NCI-H2196 treated with DMSO at 0.1 percent for 48 hours (cell line): ENCODE results near the gene SF3A2.
A peak's percentile ranks its signal among the peaks of the same experiment; 100 is the strongest.
"Not testable (repeated sequence)": the region's sequence is repeated elsewhere in the genome, so short reads cannot be mapped to it uniquely, and the experiment has no call there.

Source experiments
- DNase-seq: peaks from one replicate; lab custom pipeline; 2025; ENCODE audit not compliant: unreplicated experiment; lab: John Stamatoyannopoulos, UW

Gene SF3A2

DNA sequence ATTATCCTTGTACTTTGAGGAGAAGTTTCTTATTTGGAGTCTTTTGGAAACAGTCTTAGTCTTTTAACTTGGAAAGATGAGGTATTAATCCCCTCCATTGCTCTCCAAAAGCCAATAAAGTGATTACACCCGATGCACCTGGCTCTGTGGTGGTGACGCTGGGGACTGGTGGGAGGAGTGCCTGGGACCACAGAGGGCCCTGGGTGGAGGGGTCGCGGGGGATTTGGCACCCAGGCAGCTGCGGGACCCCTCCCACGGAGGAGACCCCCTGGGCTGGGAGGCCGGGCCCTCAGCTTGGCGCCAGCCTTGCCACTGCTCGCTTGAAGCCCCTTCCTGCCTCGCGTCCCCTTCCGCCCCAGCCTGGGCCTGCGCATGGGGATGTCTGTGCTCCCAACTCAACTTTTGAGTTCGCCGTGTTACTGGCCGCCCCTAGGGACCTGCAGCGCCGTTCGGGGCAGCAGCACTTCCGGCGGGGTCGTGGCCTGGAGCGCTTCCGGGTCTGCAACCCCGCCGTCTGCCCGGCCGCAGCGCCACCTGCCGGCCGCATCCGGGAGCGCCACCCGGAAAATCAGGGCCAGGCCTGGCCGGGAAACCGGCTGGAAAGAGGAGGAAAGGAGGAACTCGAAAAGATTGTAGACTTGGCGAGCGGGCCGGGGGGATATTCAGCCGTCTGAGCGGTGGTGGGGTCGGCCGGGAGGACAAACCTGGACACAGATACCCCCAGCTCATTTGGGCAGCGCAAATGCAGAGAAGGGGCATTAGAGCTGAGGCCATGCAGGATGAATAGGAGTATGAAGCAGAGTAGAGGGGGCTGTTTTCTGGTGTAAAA lies 36.9 kb downstream of the SF3A2 start:
- peak; percentile 28 for DNase-seq

DNA sequence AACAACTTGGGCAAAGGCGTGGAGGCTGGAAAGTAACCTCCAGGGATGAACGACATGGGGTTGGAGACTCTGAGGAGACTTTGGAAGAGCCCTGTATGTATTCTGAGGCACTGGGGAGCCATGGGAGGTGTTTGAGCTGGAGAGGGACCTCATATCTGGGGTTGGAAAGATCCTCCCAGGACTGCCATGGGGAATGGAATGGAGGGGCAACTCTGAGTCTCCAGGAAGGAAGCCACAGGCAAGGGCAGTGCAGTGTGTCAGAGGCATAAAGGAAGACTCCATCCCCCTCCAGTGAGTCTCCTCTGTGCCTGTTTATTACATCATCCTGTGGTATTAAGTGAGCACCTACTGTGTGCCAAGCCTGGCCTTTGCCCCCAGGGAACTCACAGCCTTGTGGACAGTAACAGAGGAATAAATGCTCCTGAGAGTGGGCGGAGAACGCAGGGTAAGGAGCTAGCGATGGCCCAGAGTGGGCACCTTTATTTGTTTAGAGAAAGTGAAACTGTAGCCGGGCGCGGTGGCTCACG lies 37.6 kb downstream of the SF3A2 start:
- DNase-seq, result no peak

DNA sequence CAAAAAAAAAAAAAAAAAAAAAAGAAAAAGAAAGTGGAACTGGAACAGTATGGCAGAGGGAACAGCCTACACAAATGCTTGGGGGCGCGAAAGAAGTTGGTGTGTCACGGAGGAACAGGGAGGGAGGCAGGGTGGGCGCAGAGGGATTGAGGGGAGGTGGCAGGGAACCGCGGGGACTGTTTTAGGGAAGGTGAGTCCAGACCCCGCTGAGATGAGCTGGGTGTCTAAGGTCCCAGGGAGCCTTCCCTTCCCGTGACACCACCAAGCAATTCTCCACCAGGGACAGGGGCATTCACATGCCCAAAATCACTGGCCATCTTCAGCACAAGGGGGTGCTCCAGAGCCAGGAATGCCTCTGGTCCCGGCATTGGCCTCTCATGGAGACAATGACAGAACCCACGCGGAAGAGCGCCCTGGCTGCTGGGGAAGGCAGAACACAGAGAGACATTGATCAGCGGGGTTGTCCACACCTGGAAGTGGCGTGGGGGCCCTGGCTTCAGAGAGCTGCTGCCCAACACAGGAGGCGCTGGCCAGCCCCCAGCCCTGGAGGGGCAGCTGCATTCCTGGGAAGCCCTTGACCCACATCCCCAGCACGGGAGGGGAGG lies 38.4 kb downstream of the SF3A2 start:
- peak; percentile 46 for DNase-seq

GRCh38 chr19:2275588-2276428 lies 39.2 kb downstream of the SF3A2 start:
- no peak for DNase-seq

GRCh38 chr19:2276429-2276986 lies 39.9 kb downstream of the SF3A2 start:
- no peak for DNase-seq

- no peak for DNase-seq
Observed at GRCh38 chr19:2277138-2277537, 40.5 kb downstream of the SF3A2 start.

GRCh38 chr19:2278459-2279158 lies 42.0 kb downstream of the SF3A2 start:
- no peak for DNase-seq

GRCh38 chr19:2280633-2281264 lies 44.1 kb downstream of the SF3A2 start:
- DNase-seq, result no peak

DNA sequence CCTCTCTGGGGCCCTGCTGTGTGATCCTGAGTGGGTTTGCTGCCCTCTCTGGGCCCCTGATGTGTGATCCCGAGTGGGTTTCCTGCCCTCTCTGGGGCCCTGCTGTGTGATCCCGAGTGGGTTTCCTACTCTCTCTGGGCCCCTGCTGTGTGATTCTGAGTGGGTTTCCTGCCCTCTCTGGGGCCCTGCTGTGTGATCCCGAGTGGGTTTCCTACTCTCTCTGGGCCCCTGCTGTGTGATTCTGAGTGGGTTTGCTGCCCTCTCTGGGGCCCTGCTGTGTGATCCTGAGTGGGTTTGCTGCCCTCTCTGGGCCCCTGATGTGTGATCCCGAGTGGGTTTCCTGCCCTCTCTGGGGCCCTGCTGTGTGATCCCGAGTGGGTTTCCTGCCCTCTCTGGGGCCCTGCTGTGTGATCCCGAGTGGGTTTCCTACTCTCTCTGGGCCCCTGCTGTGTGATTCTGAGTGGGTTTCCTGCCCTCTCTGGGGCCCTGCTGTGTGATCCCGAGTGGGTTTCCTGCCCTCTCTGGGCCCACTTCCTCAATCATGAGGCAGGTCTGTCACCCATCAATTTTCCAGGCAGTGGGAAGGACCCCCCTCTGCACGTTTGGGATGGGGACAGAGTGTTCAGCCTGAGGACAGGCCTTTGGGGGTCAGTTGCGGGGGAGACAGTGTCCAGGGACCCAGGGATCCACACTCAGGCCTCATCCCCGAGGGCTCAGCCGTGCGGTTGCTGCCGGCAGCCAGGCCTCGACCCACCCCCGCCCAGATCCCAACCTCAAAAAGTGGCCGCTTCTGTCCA lies 44.8 kb downstream of the SF3A2 start:
- not testable (repeated sequence) for DNase-seq

DNA sequence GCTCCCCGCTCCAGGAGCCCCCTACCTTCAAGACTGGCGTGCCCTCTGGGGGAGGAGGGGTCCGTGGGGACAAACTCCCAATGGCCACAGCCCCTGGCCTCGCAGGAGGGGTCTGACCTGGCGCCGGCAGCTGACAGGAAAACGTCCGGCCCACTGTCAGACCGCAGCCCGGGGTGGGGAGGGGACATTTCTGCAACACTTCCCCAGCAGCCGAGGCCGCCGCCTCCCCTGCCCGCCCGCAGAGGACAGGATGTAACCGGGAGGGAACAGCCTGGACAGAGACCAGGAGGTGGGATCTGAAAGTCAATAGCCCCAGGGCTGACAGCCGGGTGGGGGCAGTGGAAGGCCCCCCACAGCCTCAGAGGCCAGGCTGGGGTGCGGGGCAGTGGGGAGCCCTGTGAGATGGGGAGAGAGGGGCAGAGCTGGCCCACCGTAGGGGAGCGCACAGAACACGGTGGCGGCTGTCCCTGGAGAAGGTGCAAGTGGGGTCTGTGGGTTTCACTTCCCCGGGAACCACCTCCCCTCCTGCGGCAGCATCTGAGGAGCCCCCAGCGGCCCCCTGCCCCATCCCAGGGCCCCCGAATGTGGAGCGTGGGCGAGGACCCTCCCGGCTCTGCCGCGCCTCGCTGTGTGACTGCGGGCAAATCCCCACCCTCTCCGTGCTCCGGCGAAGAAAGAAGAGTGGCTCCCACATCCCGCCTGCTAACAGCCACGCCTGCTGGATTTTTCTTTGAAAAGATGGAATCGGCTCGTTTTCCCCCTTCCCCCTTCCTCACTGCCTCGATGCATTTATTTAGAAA lies 45.6 kb downstream of the SF3A2 start, which contains the start of gene PEAK3:
PEAK3 (minus strand) TSS at position 114 of the 800 bp plus-strand sequence. CDS start 1,244 bp downstream, outside the sequence.
- DNase-seq, result no peak

- DNase-seq, result no peak
Observed at GRCh38 chr19:2282862-2283237, 46.2 kb downstream of the SF3A2 start.

DNA sequence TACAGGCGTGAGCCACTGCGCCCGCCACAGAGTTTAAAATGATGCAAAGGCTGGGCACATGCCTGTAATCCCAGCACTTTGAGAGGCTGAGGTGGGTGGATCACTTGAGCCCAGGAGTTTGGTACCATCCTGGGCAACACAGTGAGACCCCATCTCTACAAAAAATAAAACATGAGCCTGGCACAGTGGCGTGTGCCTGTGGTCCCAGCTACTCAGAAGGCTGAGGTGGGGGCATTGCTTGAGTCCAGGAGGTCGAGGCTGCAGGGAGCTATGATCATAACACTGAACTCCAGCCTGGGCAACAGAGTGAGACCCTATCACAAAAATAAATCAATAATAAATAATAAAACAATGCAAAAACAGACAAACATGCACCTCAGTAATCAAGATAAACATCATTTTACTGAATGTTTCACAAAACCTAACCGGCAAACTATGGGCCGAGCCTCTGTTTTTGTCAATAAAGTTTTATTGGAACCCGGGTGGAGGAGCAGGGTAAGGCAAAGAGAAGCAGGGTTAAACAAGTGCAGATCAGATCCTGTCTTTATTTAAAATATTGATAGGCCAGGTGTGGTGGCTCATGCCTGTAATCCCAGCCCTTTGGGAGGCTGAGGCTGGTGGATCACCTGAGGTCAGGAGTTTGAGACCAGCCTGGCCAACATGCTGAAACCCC lies 47.3 kb downstream of the SF3A2 start:
- DNase-seq, result no peak

DNA sequence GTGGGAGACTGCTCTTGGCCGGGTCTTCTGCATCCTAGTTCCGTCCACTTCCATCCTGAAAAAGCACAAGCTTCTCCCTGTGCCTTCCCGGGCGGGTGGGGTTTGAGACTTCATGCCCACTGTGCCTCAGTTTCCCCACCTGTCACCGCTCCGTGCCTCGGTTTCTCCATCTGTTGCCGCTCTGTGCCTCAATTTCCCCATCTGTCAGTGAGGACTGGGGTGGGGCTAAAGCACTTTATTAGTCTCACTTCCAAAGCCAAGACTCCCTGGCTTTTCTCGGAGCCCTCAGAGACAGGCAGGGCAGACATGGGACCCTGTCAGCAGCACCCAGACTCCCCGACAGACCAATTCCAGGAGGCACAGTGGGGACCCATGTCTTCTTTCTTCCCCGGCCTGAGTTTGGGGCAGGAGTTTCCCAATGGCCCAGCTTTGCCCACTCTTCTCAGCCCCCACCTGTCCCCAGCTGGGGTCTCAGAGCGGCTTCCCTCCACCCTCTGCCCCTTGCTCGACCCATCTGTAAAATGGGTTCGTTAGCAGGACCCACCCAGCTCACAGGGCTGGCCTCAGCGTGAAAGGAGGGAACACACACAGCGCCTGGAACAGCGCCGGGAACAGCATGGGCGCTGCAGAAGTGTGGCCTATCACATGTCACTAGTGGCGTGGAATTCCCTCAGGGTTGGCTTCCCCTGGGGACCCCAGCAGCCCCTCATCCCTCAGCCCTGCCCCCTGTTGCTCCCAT lies 49.9 kb downstream of the SF3A2 start:
- no peak for DNase-seq

DNA sequence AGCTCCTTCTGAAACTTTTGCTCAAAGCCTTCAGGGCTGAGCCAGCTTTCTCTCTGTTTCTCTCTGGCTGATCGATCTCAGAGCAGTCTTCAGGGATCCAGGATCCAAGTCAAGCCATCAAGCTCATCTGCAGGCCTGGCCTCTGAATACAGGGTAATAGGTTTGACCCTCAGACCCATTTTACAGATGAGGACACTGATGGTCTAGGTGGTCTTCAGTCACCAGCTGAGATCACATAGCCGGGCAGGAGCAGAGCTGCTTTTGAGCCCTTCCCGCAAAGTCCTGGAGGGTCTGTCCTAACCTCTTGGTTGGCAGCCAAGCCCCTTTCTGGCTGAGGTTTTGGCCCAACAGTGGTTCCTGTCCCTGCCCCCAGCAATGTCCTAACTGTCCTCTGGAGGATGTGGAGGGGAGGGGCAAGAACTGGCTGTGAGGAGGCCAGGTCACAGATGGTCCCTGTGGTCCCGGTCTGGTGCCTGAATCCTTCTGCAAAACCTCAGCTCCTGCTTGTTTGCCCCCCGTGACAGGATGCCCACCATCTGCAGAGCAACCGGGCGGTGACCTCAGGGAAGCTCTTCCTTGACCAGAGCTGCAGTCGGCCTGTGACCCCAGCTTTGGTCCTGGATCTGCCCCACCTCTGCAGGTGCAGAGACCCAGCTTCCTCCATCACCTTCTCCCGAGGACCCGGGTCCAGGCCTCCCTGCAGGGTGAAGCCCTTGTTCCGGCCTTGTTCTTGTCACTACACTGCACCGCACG lies 51.1 kb downstream of the SF3A2 start:
- no peak for DNase-seq

DNA sequence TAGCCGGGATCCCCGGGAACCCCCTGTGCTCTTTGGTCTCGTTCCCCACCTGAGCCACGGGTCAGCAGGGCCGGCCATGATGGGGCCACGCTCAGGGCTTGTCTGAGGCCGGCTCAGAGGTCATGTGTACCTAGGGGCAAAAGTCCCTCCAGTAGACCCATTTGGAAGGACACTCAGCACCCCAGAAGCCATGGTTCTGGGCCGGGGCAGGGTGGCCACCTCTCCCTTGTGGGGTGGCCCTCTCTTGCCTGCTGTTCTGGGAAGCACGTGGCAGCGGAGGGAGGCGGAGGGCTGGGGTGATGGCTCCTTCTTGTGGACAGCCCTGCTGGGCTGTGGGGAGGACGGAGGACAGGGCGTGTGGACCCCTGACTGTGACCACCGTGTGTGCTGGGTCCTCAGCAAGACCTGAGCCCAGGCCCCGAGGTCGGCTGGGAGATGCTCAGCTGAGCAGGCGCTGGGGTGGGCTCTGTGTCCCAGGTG lies 51.8 kb downstream of the SF3A2 start:
- DNase-seq, result no peak
